Upper lobe of right lung (tissue), 1 donor: ENCODE measurements around the gene PTGDR. TPM values are rescaled to one million over a fixed set of nuclear protein-coding genes. Genes with fewer than 3 reads are reported as not detected.

Experiments used
- ATAC-seq: fragments of 200-7000 bp; cut with Tn5 transposase; one replicate; pipeline ENCODE4 v1.9.1; 2020; ENCODE audit warnings: mild to moderate bottlenecking, moderate library complexity
- DNase-seq: peaks from one replicate; pipeline ENCODE4 v3.0.0-alpha.2; 2020
- H3K27ac ChIP-seq: fragments of 200-600 bp; one replicate; pipeline ENCODE4 v1.8.0; 2022
- H3K27me3 ChIP-seq: fragments of 200-600 bp; one replicate; pipeline ENCODE4 v1.8.0; 2022; ENCODE audit warnings: mild to moderate bottlenecking
- H3K36me3 ChIP-seq: fragments of 200-600 bp; one replicate; pipeline ENCODE4 v1.8.0; 2022
- H3K4me1 ChIP-seq: fragments of 200-600 bp; one replicate; pipeline ENCODE4 v1.8.0; 2022
- H3K4me3 ChIP-seq: fragments of 200-600 bp; one replicate; pipeline ENCODE4 v1.8.0; 2022; ENCODE audit warnings: mild to moderate bottlenecking
- H3K9me3 ChIP-seq: fragments of 200-600 bp; one replicate; pipeline ENCODE4 v1.8.0; 2022
- CTCF ChIP-seq: fragments of 200-600 bp; IDR thresholded peaks from one replicate; pipeline ENCODE4 v1.8.0; 2022; ENCODE audit warnings: antibody characterized with exemption
- intact Hi-C: fragments of 100-400 bp; cut with DNase I; formaldehyde crosslinking; loops from one replicate; pipeline ENCODE4 v1.11.0; 2022
- total RNA-seq: library from RNA; stranded (reverse); fragmentation: NEBNext Ultra II Directional; extraction: Animal tissue kit (Norgen Biotek cat#: 25700); gene quantifications from one replicate; pipeline ENCODE4 v1.2.1, GENCODE V29; 2021
- donor health status: DM: no; HTN: yes; CAD: no; lungs with severe emphysema.

PTGDR gene
- total RNA-seq, 1 donor from 2014 or later: 1.6 TPM

GRCh38 chr14:52241087-52241793 lies 26.3 kb upstream of the PTGDR start:
- no peak for TF ChIP-seq CTCF
- Histone ChIP-seq H3K27me3 (peaks cover 3% of the 10 kb centered on the region), H3K4me3 (no peak overlapping the region), H3K9me3 (no peaks in the 10 kb centered on the region), H3K36me3 (no peaks in the 10 kb centered on the region), H3K27ac (no peak overlapping the region), H3K4me1 (no peaks in the 10 kb centered on the region)
- DNase-seq (no peak), ATAC-seq (no peak)
- intact Hi-C loops: no loop called here

GRCh38 chr14:52244328-52244727 lies 23.2 kb upstream of the PTGDR start:
- no peaks in the 10 kb centered on the region for H3K9me3 ChIP-seq
- no peak overlapping the region for H3K4me3 ChIP-seq
- intact Hi-C loops: no loop called here
- ATAC-seq (no peak), DNase-seq (no peak)
- no peak overlapping the region for H3K27ac ChIP-seq
- no peaks in the 10 kb centered on the region for H3K27me3 ChIP-seq
- H3K4me1 ChIP-seq: no peaks in the 10 kb centered on the region
- H3K36me3 ChIP-seq: no peaks in the 10 kb centered on the region
- no peak for TF ChIP-seq CTCF

GRCh38 chr14:52244997-52245396 lies 22.5 kb upstream of the PTGDR start:
- TF ChIP-seq CTCF: no peak
- DNase-seq (no peak), ATAC-seq (no peak)
- no peaks in the 10 kb centered on the region for H3K36me3 ChIP-seq
- no peak overlapping the region for H3K27ac ChIP-seq
- H3K27me3 ChIP-seq: no peaks in the 10 kb centered on the region
- H3K4me3 ChIP-seq: no peak overlapping the region
- no peaks in the 10 kb centered on the region for H3K9me3 ChIP-seq
- intact Hi-C loops: no loop called here
- no peaks in the 10 kb centered on the region for H3K4me1 ChIP-seq

DNA sequence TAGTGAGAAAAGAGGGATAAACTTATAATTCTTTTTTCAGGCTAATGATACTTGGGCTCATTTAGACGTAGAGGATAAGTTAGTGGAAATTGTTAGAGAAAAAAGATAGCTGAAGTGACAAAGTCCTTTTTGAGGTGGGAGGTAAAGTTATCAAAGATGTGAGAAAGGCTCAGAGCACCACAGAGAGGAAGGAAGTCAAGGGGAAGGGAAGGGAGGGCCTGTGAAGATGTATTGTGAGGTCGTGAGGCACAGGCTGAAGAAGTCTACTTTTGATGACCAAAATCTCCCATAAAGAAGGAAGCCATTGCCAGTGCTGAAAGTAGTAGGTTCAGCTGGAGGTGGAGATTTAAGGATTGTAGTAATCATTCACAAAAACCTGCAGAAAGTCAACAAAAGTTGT lies 19.4 kb upstream of the PTGDR start:
- Histone ChIP-seq H3K9me3 (no peaks in the 10 kb centered on the region), H3K4me1 (no peaks in the 10 kb centered on the region), H3K27ac (no peak overlapping the region), H3K27me3 (no peaks in the 10 kb centered on the region), H3K36me3 (no peaks in the 10 kb centered on the region), H3K4me3 (no peak overlapping the region)
- no peak for TF ChIP-seq CTCF
- ATAC-seq: peak; percentile 31
- DNase-seq: no peak
- intact Hi-C loops: no loop called here

- no peaks in the 10 kb centered on the region for H3K27me3 ChIP-seq
- H3K27ac ChIP-seq: no peak overlapping the region
- H3K9me3 ChIP-seq: no peaks in the 10 kb centered on the region
- no peaks in the 10 kb centered on the region for H3K36me3 ChIP-seq
- no peaks in the 10 kb centered on the region for H3K4me1 ChIP-seq
- TF ChIP-seq CTCF: no peak
- no peak for DNase-seq
- no peak for ATAC-seq
- H3K4me3 ChIP-seq: no peak overlapping the region
- intact Hi-C loops: no loop called here
These were observed 15.8 kb upstream of the PTGDR start for GRCh38 chr14:52251724-52252123.

- Histone ChIP-seq H3K9me3 (no peaks in the 10 kb centered on the region), H3K27me3 (no peaks in the 10 kb centered on the region), H3K4me3 (no peak overlapping the region), H3K36me3 (no peaks in the 10 kb centered on the region), H3K27ac (no peak overlapping the region), H3K4me1 (no peaks in the 10 kb centered on the region)
- TF ChIP-seq CTCF: no peak
- DNase-seq (no peak), ATAC-seq (no peak)
- intact Hi-C loops: no loop called here
These were observed 14.0 kb upstream of the PTGDR start for GRCh38 chr14:52253503-52253902.
